Neural progenitor cell (in vitro differentiated cells): ENCODE measurements around the gene GRN. TPM values are rescaled to one million over a fixed set of nuclear protein-coding genes. Genes with fewer than 3 reads are reported as not detected.

Experiments used
- DNase-seq: peaks from one replicate; pipeline ENCODE4 v3.0.0-alpha.2; 2016; ENCODE audit warnings: low spot score
- H2AFZ ChIP-seq: fragments of 200-600 bp; sonication (generic); replicated peaks from 2 replicates; pipeline ENCODE4 v1.6.1; 2016; ENCODE audit warnings: antibody characterized with exemption
- H3F3A ChIP-seq: fragments of 200-600 bp; sonication (generic); 2 replicates; pipeline ENCODE4 v1.6.1; 2016; ENCODE audit warnings: antibody characterized with exemption, low read depth
- H3K27ac ChIP-seq: fragments of 200-600 bp; sonication (generic); 2 replicates; pipeline ENCODE4 v1.5.1; 2016; ENCODE audit warnings: mild to moderate bottlenecking
- H3K27me3 ChIP-seq: fragments of 200-600 bp; sonication (generic); 2 replicates; pipeline ENCODE4 v1.6.1; 2016; ENCODE audit warnings: mild to moderate bottlenecking, moderate library complexity
- H3K36me3 ChIP-seq: fragments of 200-600 bp; sonication (generic); 2 replicates; pipeline ENCODE4 v1.5.1; 2016
- H3K4me1 ChIP-seq: fragments of 200-600 bp; sonication (generic); 2 replicates; pipeline ENCODE4 v1.6.1; 2016; ENCODE audit warnings: mixed run types
- H3K4me2 ChIP-seq: fragments of 200-600 bp; sonication (generic); 2 replicates; pipeline ENCODE4 v1.6.1; 2016
- H3K4me3 ChIP-seq: fragments of 200-600 bp; sonication (generic); 2 replicates; pipeline ENCODE4 v1.5.1; 2016
- H3K79me2 ChIP-seq: fragments of 200-600 bp; sonication (generic); 2 replicates; pipeline ENCODE4 v1.6.1; 2016; ENCODE audit warnings: low read depth
- H3K9ac ChIP-seq: fragments of 200-600 bp; sonication (generic); 2 replicates; pipeline ENCODE4 v1.6.1; 2016
- H3K9me3 ChIP-seq: fragments of 200-600 bp; sonication (generic); 2 replicates; pipeline ENCODE4 v1.5.1; 2016; ENCODE audit warnings: low read depth
- H4K20me1 ChIP-seq: fragments of 200-600 bp; sonication (generic); 2 replicates; pipeline ENCODE4 v1.6.1; 2016; ENCODE audit warnings: low read depth
- H3K27ac Mint-ChIP-seq: 3 replicates; pipeline ENCODE4 v1.8.0; 2021; ENCODE audit warnings: mixed read lengths
- H3K27me3 Mint-ChIP-seq: 2 replicates; pipeline ENCODE4 v1.8.0; 2022; ENCODE audit warnings: low read depth, mild to moderate bottlenecking, inconsistent platforms, moderate library complexity, mixed read lengths; ENCODE audit not compliant: insufficient read depth
- H3K36me3 Mint-ChIP-seq: 3 replicates; pipeline ENCODE4 v1.8.0; 2021; ENCODE audit warnings: mixed read lengths
- H3K4me1 Mint-ChIP-seq: 3 replicates; pipeline ENCODE4 v1.8.0; 2021; ENCODE audit warnings: mixed read lengths
- H3K4me3 Mint-ChIP-seq: 3 replicates; pipeline ENCODE4 v1.8.0; 2021; ENCODE audit warnings: mild to moderate bottlenecking, moderate library complexity, mixed read lengths
- H3K9me3 Mint-ChIP-seq: 3 replicates; pipeline ENCODE4 v1.8.0; 2020; ENCODE audit warnings: mixed read lengths
- EZH2 ChIP-seq: fragments of 200-600 bp; sonication (generic); IDR thresholded peaks from 2 replicates; pipeline ENCODE4 v1.6.1; 2017; ENCODE audit warnings: antibody characterized with exemption, mild to moderate bottlenecking, moderate library complexity
- EZH2phosphoT487 ChIP-seq: fragments of 200-600 bp; sonication (generic); IDR thresholded peaks from 2 replicates; pipeline ENCODE4 v1.6.1; 2017; ENCODE audit warnings: antibody characterized with exemption
- total RNA-seq: library from RNA; depleted of rRNA; stranded (reverse); fragments of >200 nt; gene quantifications from 2 replicates; pipeline ENCODE4 v1.2.3, GENCODE V29; 2015; ENCODE audit warnings: low replicate concordance
- TF ChIP-seq, protein P1 (sequence below): fragments of 200-600 bp; sonication (generic); IDR thresholded peaks from 2 replicates; pipeline ENCODE4 v1.5.1; 2017; ENCODE audit warnings: antibody characterized with exemption, mild to moderate bottlenecking

GRN gene
- 28.2 and 98.6 TPM in 2 replicates for total RNA-seq

DNA sequence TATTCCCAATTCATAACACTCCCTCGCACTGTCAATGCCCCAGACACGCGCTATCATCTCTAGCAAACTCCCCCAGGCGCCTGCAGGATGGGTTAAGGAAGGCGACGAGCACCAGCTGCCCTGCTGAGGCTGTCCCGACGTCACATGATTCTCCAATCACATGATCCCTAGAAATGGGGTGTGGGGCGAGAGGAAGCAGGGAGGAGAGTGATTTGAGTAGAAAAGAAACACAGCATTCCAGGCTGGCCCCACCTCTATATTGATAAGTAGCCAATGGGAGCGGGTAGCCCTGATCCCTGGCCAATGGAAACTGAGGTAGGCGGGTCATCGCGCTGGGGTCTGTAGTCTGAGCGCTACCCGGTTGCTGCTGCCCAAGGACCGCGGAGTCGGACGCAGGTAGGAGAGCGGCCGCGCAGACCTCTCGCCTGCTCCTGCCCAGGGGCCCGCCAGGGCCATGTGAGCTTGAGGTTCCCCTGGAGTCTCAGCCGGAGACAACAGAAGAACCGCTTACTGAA, at the start of gene GRN:
Gene GRN, plus strand, starts transcription at position 364 of the 515 bp plus-strand sequence. CDS start 3,863 bp downstream, outside the sequence.
- Histone ChIP-seq H3K4me2 (peak within 1 kb of the TSS; percentile 88), H3K9me3 (no peaks in the 10 kb centered on the region), H3K36me3 (no peaks in the 10 kb centered on the region), H2AFZ (peak within 1 kb of the TSS; percentile 37), H3K4me1 (no peaks in the 10 kb centered on the region), H3K27me3 (peaks cover 23% of the 10 kb centered on the region), H3K79me2 (peaks cover 12% of the 10 kb centered on the region), H3K4me3 (peak within 1 kb of the TSS; percentile 75), H3F3A (peaks cover 11% of the 10 kb centered on the region), H3K9ac (peak within 1 kb of the TSS; percentile 29), H3K27ac (no peak within 1 kb of the TSS), H4K20me1 (peaks cover 9% of the 10 kb centered on the region)
- peak; percentile 98 for DNase-seq
- peaks cover 17% of the 10 kb centered on the region for H3K27me3 Mint-ChIP-seq
- no peaks in the 10 kb centered on the region for H3K36me3 Mint-ChIP-seq
- H3K4me1 Mint-ChIP-seq, result peaks cover 9% of the 10 kb centered on the region
- H3K4me3 Mint-ChIP-seq, result peak within 1 kb of the TSS; percentile 95
- H3K27ac Mint-ChIP-seq, result peak within 1 kb of the TSS; percentile 94
- peak; percentile 17 for TF ChIP-seq EZH2
- no peak for TF ChIP-seq EZH2phosphoT487
- no peaks in the 10 kb centered on the region for H3K9me3 Mint-ChIP-seq

DNA sequence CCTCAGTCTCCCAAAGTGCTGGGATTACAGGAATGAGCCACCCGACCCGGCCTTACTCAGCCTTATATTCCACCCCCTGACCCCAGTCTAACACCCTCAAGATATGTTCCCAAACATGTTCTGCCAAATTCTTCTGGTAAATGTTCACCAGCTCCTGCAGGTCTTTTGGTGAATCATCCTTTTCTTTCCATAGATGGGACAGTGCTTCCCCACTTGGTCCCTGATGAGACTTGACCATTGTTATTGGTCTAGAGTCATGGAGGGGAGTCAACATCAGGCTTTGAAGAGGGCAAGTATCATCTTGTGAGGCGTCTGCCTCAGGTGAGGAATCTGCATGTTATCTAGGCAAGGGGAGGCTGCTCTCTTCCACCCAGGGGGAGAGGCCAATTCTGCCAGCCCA, 47.1 kb upstream of the GRN start:
- no peak for DNase-seq
- no peak overlapping the region for H3K27ac Mint-ChIP-seq

DNA sequence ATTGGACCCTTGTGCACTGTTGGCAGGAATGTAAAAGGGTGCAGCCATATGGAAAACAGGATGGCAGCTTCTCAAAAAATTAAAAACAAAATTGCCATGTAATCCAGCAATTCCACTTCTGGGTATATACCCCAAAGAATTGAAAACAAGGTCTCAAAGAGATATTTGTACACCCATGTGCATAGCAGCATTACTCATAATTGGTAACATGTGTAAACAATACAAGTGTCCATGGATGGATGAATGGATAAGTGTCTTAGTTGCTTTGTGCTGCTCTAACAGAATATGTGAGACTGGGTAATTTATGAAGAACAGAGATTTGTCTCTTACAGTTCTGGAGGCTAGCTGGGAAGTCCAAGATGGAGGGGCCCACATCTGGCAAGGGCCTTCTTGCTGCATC, 40.5 kb upstream of the GRN start:
- peaks cover 17% of the 10 kb centered on the region for H4K20me1 ChIP-seq
- H3K4me3 Mint-ChIP-seq, result no peak overlapping the region
- no peaks in the 10 kb centered on the region for H3K9me3 ChIP-seq
- H3K27ac Mint-ChIP-seq, result no peak overlapping the region
- peaks cover 12% of the 10 kb centered on the region for H3K4me1 Mint-ChIP-seq
- H3K79me2 ChIP-seq, result no peaks in the 10 kb centered on the region
- no peaks in the 10 kb centered on the region for H3K36me3 Mint-ChIP-seq
- H3K4me1 ChIP-seq, result peaks cover 13% of the 10 kb centered on the region
- H3K27me3 ChIP-seq, result peaks cover 22% of the 10 kb centered on the region
- no peak overlapping the region for H3K4me3 ChIP-seq
- H3K9ac ChIP-seq, result no peak overlapping the region
- H3K27me3 Mint-ChIP-seq, result peaks cover 20% of the 10 kb centered on the region
- no peaks in the 10 kb centered on the region for H3K36me3 ChIP-seq
- H3K9me3 Mint-ChIP-seq, result no peaks in the 10 kb centered on the region
- H3F3A ChIP-seq, result peaks cover 17% of the 10 kb centered on the region
- no peak overlapping the region for H2AFZ ChIP-seq
- no peak overlapping the region for H3K4me2 ChIP-seq
- no peak for DNase-seq
- TF ChIP-seq, protein P1, sequence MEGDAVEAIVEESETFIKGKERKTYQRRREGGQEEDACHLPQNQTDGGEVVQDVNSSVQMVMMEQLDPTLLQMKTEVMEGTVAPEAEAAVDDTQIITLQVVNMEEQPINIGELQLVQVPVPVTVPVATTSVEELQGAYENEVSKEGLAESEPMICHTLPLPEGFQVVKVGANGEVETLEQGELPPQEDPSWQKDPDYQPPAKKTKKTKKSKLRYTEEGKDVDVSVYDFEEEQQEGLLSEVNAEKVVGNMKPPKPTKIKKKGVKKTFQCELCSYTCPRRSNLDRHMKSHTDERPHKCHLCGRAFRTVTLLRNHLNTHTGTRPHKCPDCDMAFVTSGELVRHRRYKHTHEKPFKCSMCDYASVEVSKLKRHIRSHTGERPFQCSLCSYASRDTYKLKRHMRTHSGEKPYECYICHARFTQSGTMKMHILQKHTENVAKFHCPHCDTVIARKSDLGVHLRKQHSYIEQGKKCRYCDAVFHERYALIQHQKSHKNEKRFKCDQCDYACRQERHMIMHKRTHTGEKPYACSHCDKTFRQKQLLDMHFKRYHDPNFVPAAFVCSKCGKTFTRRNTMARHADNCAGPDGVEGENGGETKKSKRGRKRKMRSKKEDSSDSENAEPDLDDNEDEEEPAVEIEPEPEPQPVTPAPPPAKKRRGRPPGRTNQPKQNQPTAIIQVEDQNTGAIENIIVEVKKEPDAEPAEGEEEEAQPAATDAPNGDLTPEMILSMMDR, result no peak
- TF ChIP-seq EZH2, result no peak
- no peak for TF ChIP-seq EZH2phosphoT487
- no peak overlapping the region for H3K27ac ChIP-seq

More for the DNA sequence above, 47.1 kb upstream of the GRN start:
- Histone ChIP-seq H3K9ac (no peak overlapping the region), H3F3A (no peaks in the 10 kb centered on the region), H3K9me3 (no peaks in the 10 kb centered on the region), H3K79me2 (no peaks in the 10 kb centered on the region), H4K20me1 (no peaks in the 10 kb centered on the region), H3K4me1 (no peaks in the 10 kb centered on the region), H2AFZ (no peak overlapping the region), H3K4me2 (no peak overlapping the region), H3K27ac (no peak overlapping the region), H3K4me3 (no peak overlapping the region), H3K36me3 (no peaks in the 10 kb centered on the region), H3K27me3 (no peaks in the 10 kb centered on the region)
- Mint-ChIP-seq H3K36me3 (no peaks in the 10 kb centered on the region), H3K9me3 (no peaks in the 10 kb centered on the region), H3K4me3 (no peak overlapping the region), H3K4me1 (no peaks in the 10 kb centered on the region), H3K27me3 (peaks cover 13% of the 10 kb centered on the region)
- no peak for TF ChIP-seq EZH2phosphoT487
- TF ChIP-seq, protein P1, result no peak
- TF ChIP-seq EZH2, result no peak
